Large intestine (tissue), 3 donors: ENCODE results near the gene MYF6. TPM values are rescaled to one million over a fixed set of nuclear protein-coding genes. Genes with fewer than 3 reads are reported as not detected.

ENCODE experiments used
- DNase-seq, 2 donors: peaks; one replicate each; pipeline versions ENCODE4 v3.0.0 to v3.0.0-alpha.2; 2013
- H3K27ac ChIP-seq: one replicate; pipeline ENCODE4 v1.5.1; 2013; ENCODE audit warnings: low read length
- H3K27me3 ChIP-seq: 2 replicates; pipeline ENCODE4 v1.6.1; 2013; ENCODE audit warnings: low read length; ENCODE audit not compliant: control insufficient read depth, insufficient read depth
- H3K36me3 ChIP-seq: 2 replicates; pipeline ENCODE4 v1.6.1; 2013; ENCODE audit warnings: low read length; ENCODE audit not compliant: control insufficient read depth, insufficient read depth
- H3K4me1 ChIP-seq: one replicate; pipeline ENCODE4 v1.6.1; 2013; ENCODE audit warnings: low read length; ENCODE audit not compliant: control insufficient read depth, insufficient read depth
- H3K4me3 ChIP-seq: one replicate; pipeline ENCODE4 v1.5.1; 2013; ENCODE audit warnings: low read length
- H3K9me3 ChIP-seq: one replicate; pipeline ENCODE4 v1.6.1; 2013; ENCODE audit warnings: mild to moderate bottlenecking, low read depth, low read length, moderate library complexity; ENCODE audit not compliant: control insufficient read depth
- WGBS: methylation state at CpG from one replicate; pipeline ENCODE4 v1.1.5; 2013; ENCODE audit warnings: low lambda C conversion rate; ENCODE audit not compliant: insufficient coverage; 5-methylcytosine and 5-hydroxymethylcytosine counted together
- polyA plus RNA-seq: library from polyadenylated mRNA; unstranded; fragments of 120-200 nt; gene quantifications from one replicate; pipeline ENCODE4 v1.2.1, GENCODE V29; 2013

The MYF6 gene
- polyA plus RNA-seq, 1 donor = 0.21 TPM

GRCh38 chr12:80714846-80715245, 7.4 kb downstream of the MYF6 start:
- WGBS = no CpG with 5 or more reads among the region's 3 CpGs
- Histone ChIP-seq H3K27me3 (peaks cover 76% of the 10 kb centered on the region), H3K9me3 (peaks cover 2% of the 10 kb centered on the region), H3K4me3 (no peak overlapping the region), H3K27ac (no peak overlapping the region), H3K4me1 (no peaks in the 10 kb centered on the region), H3K36me3 (no peaks in the 10 kb centered on the region)
- no peak for DNase-seq

DNA sequence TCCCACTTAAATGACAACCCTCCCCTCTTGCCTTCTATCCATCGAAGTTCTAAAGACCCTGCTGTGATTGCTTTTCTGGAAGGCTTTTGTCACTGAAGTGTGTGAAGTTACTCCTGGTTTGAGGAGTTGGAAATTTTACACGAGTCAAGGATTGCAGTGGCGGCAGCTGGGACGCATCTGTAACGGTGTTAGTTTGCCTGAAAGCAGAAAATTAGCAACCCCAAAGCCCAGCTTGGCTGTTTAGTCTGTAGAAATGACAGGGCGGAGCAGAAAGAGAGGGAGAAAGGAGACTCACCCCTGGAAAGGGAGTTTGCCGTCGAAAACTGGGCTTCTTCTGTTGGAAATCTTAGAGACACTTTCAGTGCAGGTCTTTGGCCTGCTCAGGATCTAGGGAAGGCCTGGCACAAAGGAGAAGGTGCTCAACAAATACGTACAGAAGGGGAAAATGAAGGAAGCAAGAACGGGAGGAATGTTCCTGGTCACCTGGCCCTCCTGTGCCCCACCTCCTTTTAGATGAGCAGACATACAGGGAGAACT, 8.3 kb downstream of the MYF6 start:
- Histone ChIP-seq H3K27me3 (peaks cover 68% of the 10 kb centered on the region), H3K9me3 (peaks cover 2% of the 10 kb centered on the region), H3K4me1 (no peaks in the 10 kb centered on the region), H3K36me3 (no peaks in the 10 kb centered on the region), H3K4me3 (no peak overlapping the region), H3K27ac (no peak overlapping the region)
- DNase-seq = no peak
- no CpG with 5 or more reads among the region's 10 CpGs for WGBS

- H3K9me3 ChIP-seq = peaks cover 2% of the 10 kb centered on the region
- H3K27ac ChIP-seq = no peak within 1 kb of the TSS
- H3K4me1 ChIP-seq = no peaks in the 10 kb centered on the region
- H3K27me3 ChIP-seq = peaks cover 68% of the 10 kb centered on the region
- no peaks in the 10 kb centered on the region for H3K36me3 ChIP-seq
- WGBS = no CpG with 5 or more reads among the region's 45 CpGs
- DNase-seq = no peak
- no peak within 1 kb of the TSS for H3K4me3 ChIP-seq
Observed at GRCh38 chr12:80716696-80717469, 9.4 kb downstream of the MYF6 start, which contains the start of gene MYF5. Gene MYF5, plus strand, starts transcription at chr12:80716912. Its CDS starts 152 bp downstream, at chr12:80717064.

- Histone ChIP-seq H3K27ac (no peak overlapping the region), H3K4me3 (no peak overlapping the region), H3K4me1 (no peaks in the 10 kb centered on the region), H3K36me3 (no peaks in the 10 kb centered on the region), H3K9me3 (peaks cover 2% of the 10 kb centered on the region), H3K27me3 (peaks cover 64% of the 10 kb centered on the region)
- DNase-seq = no peak
- no CpG with 5 or more reads among the region's 4 CpGs for WGBS
Observed at GRCh38 chr12:80717856-80718255, 10.4 kb downstream of the MYF6 start.

DNA sequence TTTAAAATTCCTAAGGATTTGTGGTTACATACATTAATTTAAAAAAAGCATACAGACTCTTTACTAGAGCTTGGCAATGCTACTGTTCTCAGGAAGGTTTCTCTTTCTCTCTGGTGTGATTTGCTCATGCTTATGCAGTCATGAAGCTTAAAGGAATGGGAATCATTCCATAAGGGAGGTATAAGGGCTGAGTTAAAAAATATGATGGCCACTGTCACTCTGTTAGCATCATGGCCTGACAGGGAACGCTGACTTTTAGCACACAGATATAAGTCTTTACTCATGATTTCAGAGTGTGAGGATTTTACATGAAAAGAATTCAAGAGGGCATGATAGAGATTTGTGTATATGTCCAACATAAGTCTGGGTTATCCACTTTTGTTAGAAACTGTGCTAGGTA, 13.1 kb downstream of the MYF6 start:
- H3K4me3 ChIP-seq = no peak overlapping the region
- DNase-seq = no peak
- 80% methylated on average over 1 of the region's 1 CpG for WGBS
- peaks cover 2% of the 10 kb centered on the region for H3K9me3 ChIP-seq
- H3K27me3 ChIP-seq = peaks cover 40% of the 10 kb centered on the region
- no peak overlapping the region for H3K27ac ChIP-seq
- H3K4me1 ChIP-seq = no peaks in the 10 kb centered on the region
- H3K36me3 ChIP-seq = no peaks in the 10 kb centered on the region

DNA sequence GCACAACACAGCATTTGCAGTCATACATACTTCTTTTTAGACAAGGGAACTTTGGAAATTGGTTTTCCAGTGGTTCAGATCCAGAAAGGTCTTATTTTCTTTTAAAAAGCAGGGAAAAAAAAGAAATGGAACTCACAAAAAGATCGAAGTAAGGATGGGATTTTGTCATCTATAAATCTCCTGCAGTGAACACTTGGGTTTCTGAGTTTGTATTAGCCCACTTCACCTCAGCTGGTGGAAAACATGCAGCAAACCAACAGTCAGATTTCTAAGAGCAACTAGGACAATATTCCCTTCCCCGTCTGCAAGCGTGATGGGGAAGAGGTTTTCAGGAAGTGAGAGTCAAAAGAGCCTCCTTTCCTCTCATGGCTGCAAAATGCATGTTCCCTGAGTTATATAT, 13.9 kb downstream of the MYF6 start:
- DNase-seq = no peak
- H3K27me3 ChIP-seq = peaks cover 32% of the 10 kb centered on the region
- no peak overlapping the region for H3K27ac ChIP-seq
- H3K4me3 ChIP-seq = no peak overlapping the region
- no peaks in the 10 kb centered on the region for H3K36me3 ChIP-seq
- H3K4me1 ChIP-seq = no peaks in the 10 kb centered on the region
- H3K9me3 ChIP-seq = peaks cover 2% of the 10 kb centered on the region
- WGBS = 100% methylated on average over 1 of the region's 3 CpGs

DNA sequence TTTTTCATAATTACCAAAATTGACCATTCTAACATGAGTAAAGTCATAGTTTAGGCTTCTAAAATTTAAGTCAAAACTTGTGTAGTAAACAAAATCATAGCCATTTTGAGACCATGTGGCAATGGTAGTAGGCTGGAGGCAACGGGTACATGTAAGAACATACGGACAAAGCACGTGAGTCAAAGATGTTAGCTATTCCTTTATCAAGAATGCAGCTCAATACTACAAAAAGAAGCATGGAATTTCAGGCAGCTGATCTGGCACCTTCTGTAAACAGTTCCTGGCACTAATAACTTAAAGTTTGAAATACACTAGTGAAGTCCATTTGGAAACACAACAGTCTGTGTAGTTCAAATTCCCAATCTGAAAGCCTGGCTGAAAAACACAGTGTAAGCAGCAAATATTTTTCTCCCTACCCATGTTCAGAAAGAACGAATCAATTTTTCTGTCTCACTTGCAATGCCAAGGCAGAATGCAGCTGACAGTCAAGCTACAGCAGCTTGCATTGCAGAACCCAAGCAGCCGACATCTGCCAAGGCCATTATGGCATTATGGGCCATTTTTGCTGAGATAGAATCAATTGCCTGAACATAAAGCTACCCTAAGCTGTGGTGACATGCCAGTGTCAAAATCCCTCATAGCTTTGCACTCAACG, 38.5 kb downstream of the MYF6 start:
- H3K9me3 ChIP-seq = no peaks in the 10 kb centered on the region
- H3K27ac ChIP-seq = no peak overlapping the region
- H3K36me3 ChIP-seq = no peaks in the 10 kb centered on the region
- no peaks in the 10 kb centered on the region for H3K4me1 ChIP-seq
- WGBS = no CpG with 5 or more reads among the region's 6 CpGs
- no peaks in the 10 kb centered on the region for H3K27me3 ChIP-seq
- no peak for DNase-seq
- H3K4me3 ChIP-seq = no peak overlapping the region

DNA sequence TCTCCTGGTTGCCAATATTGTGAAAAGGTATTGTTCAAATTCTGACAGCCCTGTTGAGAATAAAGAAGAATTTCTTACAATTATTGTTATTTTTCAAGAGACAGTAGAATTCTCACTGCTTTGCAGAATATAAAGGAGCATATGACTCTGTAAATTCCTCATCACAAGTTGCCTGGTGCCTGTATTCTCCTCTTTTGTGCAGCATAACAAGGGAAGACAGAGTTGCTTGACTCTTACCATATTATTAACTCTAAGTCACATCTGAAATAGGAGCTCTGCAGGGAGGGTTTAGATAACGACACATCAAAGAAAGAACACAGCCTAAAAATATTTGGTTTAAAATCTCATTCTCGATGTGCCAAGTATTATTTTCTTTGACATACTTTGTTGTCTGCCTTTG, 40.4 kb downstream of the MYF6 start:
- Histone ChIP-seq H3K4me1 (no peaks in the 10 kb centered on the region), H3K9me3 (no peaks in the 10 kb centered on the region), H3K27me3 (no peaks in the 10 kb centered on the region), H3K36me3 (no peaks in the 10 kb centered on the region), H3K4me3 (no peak overlapping the region), H3K27ac (no peak overlapping the region)
- no CpG with 5 or more reads among the region's 2 CpGs for WGBS
- no peak for DNase-seq

- Histone ChIP-seq H3K4me1 (no peaks in the 10 kb centered on the region), H3K27ac (no peak overlapping the region), H3K36me3 (no peaks in the 10 kb centered on the region), H3K9me3 (no peaks in the 10 kb centered on the region), H3K27me3 (no peaks in the 10 kb centered on the region), H3K4me3 (no peak overlapping the region)
- no peak for DNase-seq
- 60% methylated on average over 1 of the region's 2 CpGs for WGBS
Observed at GRCh38 chr12:80749456-80749855, 42.0 kb downstream of the MYF6 start.

DNA sequence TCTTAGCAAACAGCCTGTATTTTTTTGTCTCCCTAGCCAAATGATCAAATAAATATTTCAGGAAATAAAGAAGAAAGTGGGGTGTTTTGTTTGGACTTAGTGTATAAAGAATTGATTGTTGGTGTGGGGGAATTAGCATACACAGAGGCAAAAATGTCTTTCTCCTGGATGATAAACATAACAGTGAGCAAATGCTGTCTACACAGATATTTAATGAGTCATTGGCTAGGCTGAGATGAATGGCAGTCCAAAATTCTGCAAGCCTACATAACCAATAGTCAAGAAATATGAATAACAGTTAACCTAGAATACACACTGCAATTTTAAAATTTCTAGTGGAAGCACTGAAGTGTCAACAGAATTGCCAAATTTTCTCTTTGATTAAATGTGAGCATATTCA, 45.0 kb downstream of the MYF6 start:
- no peaks in the 10 kb centered on the region for H3K9me3 ChIP-seq
- H3K4me1 ChIP-seq = no peaks in the 10 kb centered on the region
- H3K27me3 ChIP-seq = no peaks in the 10 kb centered on the region
- no peaks in the 10 kb centered on the region for H3K36me3 ChIP-seq
- no peak overlapping the region for H3K4me3 ChIP-seq
- no peak for DNase-seq
- no peak overlapping the region for H3K27ac ChIP-seq
